Sciatic nerve (tissue), 2 donors: ENCODE results near the gene GPC6. TPM values are rescaled to one million over a fixed set of nuclear protein-coding genes. Genes with fewer than 3 reads are reported as not detected.

Experiments
- ATAC-seq: fragments of 200-7000 bp; cut with Tn5 transposase; one replicate; pipeline ENCODE4 v1.9.1; 2020; ENCODE audit warnings: mild to moderate bottlenecking, moderate library complexity
- DNase-seq: peaks from one replicate; pipeline ENCODE4 v3.0.0-alpha.2; 2020; ENCODE audit warnings: low spot score
- intact Hi-C: fragments of 100-400 bp; cut with DNase I; formaldehyde crosslinking; loops from one replicate; pipeline ENCODE4 v1.14.2; 2022
- total RNA-seq: library from RNA; stranded (reverse); fragmentation: NEBNext Ultra II Directional; extraction: Animal tissue kit (Norgen Biotek cat#: 25700); gene quantifications from one replicate; pipeline ENCODE4 v1.2.1, GENCODE V29; 2021
- donor health status: DM: no; HTN: no; CAD: no.
- donor health status: DM: no; HTN: no; CAD: no.

GPC6 gene
- total RNA-seq, 1 donor from 2014 or later = 37.8 TPM

DNA sequence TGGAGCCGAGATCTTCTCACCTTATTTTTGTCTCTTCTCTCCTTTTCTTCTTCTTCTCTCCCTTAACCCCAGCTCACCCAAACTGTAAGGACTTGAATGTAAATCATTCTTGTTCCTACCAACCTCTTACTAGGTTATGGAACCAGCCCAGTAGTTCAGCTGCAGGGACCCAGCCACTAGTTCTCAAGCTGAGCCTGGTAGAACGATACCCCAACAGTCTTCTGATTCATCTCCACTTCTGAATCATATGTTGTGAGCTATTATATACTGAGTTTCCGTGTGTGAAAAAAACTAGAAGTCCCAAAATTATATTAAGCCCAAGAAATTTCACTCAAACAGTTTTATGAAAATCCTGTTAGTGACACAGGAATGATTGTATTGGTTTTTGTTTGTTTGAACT, 1185.1 kb downstream of the GPC6 start:
- ATAC-seq = no peak
- intact Hi-C loops = loop anchor here (2.0 kb wide), 1 partner anchor 173 kb away; no protein-coding TSS in a partner anchor
- no peak for DNase-seq

DNA sequence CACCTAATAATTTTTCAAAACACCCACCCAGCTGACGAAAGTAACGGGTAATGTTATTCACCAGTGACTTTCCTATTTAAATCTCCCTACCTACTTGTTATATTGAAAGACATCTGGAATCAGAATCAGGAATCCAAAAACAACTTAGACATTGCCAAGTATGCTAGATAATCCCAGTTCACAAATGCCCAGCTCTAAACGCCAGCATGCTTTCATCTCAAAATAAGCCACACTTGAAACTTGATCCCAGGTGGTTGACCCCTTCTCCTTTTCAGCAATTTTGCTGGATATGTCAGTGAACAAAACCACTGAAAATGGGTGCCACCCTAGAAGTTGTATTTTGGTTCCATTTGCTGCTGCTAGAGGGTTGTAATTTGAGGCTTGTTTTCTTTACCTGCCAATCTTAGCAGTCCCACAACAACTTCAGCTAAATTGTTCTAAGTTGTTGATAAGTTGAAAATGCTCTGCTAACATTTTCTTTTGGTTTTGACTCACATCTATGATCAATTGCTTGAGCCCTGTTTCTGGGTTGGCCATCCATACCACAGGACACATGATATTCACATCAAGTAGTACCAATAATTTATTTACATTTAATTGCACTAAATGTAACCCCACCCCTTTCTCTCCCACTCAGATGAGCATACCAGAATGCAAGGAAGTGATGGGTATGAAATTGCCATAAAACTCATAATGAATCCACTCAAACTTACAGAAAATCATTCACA, 1186.4 kb downstream of the GPC6 start:
- no peak for DNase-seq
- intact Hi-C loops = loop anchor here (2.0 kb wide), 1 partner anchor 174 kb away; no protein-coding TSS in a partner anchor
- no peak for ATAC-seq

DNA sequence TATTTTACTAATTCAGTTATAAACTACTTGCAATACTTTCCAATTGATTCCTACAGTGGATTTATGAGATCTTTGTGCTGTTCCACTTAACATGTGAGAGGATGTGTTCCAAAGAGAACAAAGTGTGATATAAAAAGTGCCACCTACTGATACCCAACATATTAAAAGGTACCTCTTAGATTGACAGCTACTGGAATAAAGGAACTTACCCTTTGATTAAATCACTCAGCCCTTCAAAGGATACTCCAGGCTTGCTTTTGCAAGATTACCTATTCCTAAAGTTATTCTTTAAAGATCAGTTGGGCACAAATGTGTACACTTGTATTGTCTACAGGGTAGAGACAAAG, 1187.0 kb downstream of the GPC6 start:
- intact Hi-C loops = loop anchor here (2.0 kb wide), 1 partner anchor 175 kb away; no protein-coding TSS in a partner anchor
- ATAC-seq (no peak), DNase-seq (no peak)

DNA sequence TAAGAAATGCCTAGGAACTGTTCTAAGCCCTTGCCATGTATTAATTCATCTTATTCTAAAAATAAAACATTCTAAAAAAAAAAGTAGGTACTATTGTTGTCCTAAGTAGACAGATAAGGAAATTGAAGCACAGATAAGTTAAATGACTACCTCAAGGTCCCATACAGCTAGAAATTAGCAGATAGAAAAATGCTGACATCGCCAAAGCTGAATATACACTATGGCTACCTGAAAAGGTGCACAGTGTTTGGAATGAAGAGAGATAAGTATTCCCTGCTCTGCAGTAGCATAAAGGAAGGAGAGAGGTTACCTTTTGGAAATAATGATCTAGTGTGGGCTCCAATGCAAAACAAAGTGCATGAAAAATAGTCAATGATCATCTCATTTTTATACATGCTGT, 1187.5 kb downstream of the GPC6 start:
- intact Hi-C loops = no loop called here
- ATAC-seq (no peak), DNase-seq (no peak)

DNA sequence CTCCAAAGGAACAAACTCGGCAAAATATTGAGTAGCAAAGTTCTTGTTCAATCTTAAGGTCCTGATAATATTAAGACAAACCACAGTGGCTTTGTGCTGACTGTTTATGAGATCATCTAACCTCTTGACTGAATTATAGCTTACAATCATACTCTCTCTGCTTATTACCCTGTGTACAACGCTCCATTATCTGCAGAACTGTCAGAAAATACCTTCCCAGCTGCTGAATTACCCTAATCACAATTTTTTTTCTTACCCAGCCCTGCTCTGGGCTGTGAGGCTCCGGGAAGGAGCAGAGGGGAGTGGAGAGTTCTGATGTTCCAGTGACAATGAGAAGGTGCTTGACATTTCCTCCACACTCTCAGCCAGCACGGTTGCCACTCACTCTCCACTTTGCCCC, 1188.1 kb downstream of the GPC6 start:
- intact Hi-C loops = no loop called here
- ATAC-seq = no peak

DNA sequence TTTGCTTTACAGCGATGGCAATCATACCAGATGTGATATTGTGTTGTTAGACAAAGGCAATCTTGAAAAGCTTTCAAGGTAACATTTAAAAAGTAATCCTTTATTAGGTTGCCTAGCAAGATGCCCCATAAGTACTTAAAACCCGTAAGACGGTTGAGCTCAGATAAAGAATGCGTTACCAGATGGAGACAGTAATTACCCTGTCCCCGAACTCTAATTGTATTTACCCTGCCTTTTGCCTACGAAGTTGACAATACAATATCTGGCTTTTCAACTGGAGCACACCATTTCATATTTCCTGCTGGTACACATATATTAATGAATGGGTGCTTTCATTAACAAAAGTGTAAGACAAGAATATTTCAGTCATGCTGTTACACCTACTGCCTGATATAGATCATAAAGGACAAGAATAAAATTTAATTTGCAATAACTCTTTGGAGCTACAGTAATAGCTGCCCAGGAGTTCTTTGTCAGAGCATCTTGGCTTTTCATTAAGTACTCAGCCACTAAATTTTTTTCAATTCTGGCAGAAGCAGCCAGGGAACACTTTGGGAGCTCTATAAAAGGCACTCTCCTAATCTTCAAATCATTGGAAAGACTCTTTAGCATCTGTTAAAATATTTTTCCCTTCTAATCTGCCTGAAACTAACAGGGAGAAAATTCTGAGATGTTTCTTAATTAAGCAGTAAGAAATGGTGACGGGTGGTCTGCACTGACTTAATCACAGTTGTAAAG, 1189.1 kb downstream of the GPC6 start:
- ATAC-seq (no peak), DNase-seq (no peak)
- intact Hi-C loops = no loop called here

More for the DNA sequence above, 1188.1 kb downstream of the GPC6 start:
- DNase-seq = no peak

DNA sequence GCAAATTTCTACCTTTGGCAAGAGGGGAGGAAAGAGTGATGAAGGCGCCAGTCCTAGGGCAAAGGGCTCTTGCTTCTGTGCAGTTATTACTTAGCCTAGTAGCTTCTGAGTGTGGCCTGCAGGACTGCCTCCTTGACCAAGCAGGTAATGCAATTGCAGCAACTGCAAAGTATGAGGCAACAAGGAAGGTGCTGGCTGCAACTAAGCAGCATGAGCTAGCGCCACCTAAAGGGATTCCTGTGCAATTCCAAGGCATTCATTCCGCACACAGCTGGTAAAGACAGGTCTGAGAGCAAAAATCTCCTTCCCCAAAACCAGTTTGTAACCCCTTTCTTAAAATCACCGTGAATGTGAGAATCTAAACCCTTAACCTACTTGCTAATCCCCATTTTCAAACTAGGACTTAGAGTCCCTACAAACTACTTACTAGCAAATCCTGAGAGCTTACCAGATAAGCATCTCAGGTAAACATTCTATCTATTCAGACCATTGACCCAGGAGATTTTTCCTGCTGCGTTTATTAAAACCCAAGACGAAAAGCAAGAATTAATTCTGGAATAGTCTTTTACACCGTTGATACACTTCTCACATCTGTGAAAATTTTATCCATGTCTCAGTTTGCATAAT, 1190.0 kb downstream of the GPC6 start:
- no peak for ATAC-seq
- no peak for DNase-seq
- intact Hi-C loops = no loop called here

DNA sequence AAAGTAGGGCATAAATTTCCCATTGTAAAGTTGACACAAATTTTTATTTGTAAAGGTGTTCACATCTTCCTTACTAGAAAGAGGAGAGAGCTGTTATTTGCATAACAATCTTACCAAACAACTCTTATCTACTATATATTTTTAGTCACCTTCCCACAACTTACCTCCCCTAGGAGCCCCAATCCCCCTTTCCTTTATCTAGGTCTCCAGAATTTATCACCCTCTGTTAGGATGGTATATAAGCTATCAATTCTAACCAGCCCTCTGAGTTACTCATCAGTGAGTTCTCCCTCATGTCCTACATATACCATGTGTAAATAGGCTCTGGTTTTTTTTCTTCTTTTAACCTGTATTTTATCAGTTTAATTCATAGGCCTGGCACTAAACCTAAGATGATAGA, 1190.7 kb downstream of the GPC6 start:
- intact Hi-C loops = no loop called here
- DNase-seq (no peak), ATAC-seq (no peak)

DNA sequence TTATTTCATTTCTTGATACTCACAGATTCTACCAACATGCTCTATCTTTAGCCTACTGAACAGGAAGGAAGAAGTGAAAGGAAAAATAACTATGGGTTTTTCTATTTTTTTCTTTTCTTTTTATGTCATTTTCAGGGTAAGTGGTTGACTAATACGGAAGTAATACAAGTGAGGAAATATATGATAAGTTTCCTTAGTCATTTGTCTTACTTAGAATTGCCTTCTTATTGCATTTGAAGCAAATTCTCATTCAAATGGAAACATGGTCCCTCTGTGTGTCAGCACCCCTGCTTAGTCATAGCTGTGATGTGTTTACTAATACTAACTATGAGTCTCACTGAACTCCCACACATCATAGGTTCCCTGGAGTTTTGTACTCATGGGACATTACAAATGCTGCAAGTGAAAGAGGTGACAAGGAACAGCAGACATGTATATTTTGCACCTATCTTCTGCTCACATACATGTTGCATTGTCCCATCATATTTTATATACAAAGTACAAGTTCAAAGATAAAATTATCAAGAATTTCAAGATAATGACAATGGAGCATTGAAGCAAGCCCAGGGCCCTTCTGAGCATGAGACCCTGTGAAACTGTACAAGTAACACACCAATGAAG, 1192.8 kb downstream of the GPC6 start:
- ATAC-seq (no peak), DNase-seq (no peak)
- intact Hi-C loops = no loop called here

DNA sequence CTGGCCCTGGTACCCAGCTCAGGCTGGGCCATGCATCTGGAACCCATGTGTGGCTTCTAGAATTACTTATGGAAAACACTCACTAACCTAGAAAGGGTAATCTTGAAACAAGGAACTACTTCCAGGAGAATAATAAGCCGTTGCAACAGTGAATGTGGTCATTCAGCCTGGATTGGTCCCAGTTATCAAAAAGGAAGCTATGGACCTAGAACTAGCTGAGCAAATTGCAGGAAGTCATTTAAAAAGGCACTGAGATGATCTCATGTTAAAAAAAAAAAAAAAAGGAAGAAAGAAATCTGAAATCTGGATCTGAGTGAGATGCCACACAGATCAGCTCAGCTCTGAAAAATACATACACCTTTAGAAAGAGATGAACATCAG, 1193.3 kb downstream of the GPC6 start:
- ATAC-seq (no peak), DNase-seq (no peak)
- intact Hi-C loops = no loop called here

DNA sequence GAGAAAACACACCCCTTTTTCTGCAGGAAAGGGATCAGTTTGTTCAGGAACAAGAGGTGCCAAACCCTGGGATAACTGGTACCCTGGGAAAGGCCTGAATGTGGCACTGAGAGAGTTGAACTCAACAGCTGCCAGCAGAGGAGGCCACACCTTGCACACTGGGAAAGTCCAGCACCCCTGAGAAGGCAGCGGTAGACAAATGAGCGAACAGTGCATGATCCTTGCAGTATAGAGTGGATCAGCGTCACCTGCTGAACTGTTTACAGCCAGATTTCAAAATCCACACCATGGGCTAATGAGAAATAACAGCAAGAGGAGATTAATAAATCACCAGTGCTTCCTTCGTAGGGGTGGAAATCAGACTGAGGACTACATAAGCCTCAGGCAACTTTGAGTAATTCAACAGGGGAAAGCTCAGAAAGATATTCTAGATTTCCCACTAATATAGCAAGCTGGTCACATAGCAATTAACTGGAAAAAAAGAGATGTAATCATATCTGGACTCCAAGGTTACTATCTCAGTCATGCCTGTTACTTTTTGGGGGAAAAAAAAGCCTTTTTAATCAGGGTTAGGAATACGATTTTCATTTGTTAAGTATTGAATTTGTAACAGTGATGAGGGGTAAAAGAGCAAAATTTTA, 1200.8 kb downstream of the GPC6 start:
- DNase-seq (no peak), ATAC-seq (no peak)
- intact Hi-C loops = loop anchor here (5.0 kb wide), 1 partner anchor 1930 kb away; no protein-coding TSS in a partner anchor

DNA sequence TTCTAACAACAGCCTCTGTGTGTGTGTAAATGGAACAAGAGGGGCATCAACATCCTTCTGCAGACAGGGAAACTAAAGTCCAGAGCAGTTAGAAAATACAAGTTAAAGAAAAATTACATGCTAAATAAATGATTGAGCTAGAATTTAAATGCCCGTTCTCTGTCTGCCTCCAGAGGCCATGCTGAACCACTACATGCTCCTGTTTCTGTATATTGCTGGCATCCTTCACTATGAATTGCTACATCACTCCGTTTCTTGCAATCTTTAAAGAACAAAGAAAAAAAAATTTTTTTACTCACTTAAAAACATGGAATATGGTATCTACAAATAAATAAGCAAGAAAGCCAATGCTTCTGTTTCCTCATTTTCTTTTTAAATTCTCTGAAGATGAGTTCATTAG, 1205.0 kb downstream of the GPC6 start:
- intact Hi-C loops = loop anchor here (10.0 kb wide), 1 partner anchor 183 kb away; no protein-coding TSS in a partner anchor
- DNase-seq (no peak), ATAC-seq (no peak)

DNA sequence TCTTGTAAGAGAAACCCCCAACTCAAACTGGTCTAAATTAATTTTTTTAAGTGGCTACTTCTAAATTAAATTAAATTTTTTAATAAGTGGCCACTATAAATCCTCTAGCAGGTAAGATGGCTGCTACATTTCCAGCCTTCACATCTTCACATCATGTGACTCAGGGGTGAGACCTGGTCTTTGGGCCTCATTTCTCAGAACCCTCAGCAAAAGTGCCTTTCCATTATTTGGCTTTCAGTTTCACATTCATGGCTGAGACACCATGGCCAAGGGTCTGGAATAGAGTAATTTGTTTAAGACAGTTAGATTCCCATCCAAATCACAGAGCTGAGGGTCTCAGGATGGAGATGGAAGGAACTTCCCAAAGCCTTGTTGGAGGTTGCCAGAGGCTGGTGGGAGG, 1205.4 kb downstream of the GPC6 start:
- no peak for DNase-seq
- no peak for ATAC-seq
- intact Hi-C loops = loop anchor here (10.0 kb wide), 1 partner anchor 183 kb away; no protein-coding TSS in a partner anchor

DNA sequence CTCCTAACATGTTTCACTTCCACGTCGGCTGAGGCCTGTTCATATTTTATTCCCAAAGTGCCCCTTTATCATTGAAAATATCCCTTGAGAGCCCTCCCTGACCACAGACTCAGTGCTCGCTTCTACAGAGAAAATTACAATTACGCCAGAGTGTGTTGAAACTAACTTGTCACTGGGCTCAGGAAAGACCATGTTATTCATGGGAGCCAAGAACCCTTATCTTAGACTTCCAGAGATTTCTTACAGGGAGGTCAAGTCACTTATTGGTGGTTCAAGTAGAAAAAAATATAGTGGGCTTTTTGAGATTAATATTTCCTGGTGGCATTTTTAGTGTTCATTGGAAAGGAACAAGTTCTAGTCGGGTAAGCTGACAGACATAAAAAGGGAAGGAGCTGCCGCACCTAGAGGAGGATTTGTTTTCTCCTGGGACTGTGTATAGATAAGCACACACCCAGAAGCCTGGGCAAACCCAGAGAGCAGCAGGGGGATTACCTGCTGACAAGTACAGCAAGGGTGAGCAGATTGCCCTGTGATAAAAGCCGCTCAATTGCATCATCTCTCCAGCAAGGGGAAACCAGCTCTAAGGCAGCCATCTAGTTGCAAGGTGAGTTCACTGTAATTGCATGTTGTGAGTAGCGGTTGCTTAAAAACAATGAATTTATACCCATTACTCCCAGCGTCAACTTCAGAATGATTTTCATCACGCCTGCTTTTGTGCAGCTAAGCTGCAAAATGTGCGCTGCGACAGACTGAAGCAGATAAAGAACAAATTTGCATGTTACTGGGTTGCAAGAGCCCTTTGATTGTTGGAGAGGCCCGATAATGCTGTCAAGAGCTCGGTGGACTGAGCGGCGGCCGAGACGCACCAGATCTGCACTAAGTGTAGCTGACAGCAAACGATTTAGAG, 1206.7 kb downstream of the GPC6 start:
- ATAC-seq = no peak
- DNase-seq = no peak
- intact Hi-C loops = loop anchor here (10.0 kb wide), 1 partner anchor 181 kb away; no protein-coding TSS in a partner anchor

DNA sequence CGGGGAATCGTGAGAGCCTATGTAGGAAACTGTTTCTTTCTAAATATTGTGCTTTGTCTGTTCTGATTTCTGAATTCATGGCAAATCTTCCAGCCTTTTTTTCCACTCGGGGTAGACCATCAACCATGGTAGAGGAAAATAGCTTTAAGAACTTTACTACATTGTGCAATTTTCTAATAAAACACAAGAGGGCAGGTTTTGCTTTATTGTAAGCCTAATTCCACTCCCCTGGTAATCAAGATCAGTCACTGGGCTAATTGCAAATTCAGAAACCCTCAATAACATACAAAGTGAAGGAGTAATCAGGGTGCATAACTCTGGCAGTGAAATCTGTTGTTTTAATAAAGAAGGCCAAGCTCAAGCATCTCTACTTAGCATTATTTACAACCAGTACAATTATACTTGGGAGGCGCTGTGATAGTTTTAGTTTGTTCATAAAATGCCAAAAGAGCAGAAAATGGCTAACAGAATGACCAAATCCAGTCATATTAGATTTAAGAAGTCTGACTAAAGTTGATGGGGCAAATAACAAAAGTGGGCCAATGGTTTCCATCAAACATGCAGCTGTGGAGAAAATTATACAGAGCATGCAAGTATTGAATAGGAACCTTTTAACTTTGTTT, 1209.1 kb downstream of the GPC6 start:
- ATAC-seq = peak; percentile 88
- no peak for DNase-seq
- intact Hi-C loops = loop anchor here (10.0 kb wide), 1 partner anchor 179 kb away; no protein-coding TSS in a partner anchor

DNA sequence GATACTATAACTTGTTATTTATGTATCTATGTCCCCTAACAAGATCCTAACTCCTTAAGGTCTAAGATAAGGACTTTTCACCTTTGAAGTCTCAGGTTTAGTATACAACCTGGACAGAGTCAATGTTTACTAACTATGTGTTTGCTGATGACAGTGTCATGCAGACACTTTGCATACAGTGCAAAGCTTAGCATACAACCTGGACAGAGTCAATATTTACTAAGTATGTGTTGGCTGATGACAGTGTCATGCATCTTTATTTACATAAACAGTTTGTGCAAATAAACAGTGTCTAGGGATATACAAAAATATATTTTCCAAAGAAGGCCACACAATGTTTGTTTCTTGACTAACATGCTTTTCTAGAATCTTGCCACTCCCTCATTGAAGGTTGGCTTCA, 1218.2 kb downstream of the GPC6 start:
- no peak for DNase-seq
- intact Hi-C loops = no loop called here
- no peak for ATAC-seq

DNA sequence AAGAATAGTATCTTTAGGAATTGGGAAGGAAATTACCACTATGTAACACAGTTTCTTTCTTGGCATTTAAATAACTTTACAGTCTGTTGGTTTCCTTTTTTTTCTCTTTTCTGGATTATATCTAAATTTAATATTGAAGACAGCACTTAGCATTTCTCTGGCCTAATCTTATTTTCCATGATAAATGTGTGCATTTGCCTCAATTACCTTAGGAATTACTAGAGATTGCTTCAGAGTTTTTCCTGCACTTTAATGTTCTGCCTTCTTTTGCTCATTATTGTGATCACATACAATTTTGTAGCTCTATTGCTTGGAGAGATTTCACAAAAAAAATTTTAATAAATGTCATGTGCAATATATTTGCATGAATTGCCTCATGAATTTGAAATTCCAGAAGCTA, 1227.7 kb downstream of the GPC6 start:
- ATAC-seq (no peak), DNase-seq (no peak)
- intact Hi-C loops = no loop called here

DNA sequence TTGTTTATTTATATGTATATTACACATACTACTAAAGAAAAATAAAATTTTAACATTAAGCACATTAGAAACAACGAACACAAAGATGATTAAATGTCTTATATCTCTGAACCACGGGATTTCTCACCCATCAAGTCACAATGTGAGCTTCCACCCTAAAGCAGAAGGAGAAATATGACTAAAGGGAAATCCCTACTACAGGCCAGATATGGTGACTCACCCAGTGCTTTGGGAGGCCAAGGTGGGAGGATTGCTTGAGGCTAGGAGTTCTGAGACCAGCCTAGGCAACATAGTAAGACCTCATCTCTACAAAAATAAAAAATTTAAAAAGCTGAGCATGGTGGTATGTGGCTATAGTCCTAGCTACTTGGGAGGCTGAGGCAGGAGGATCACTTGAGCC, 1228.3 kb downstream of the GPC6 start:
- intact Hi-C loops = no loop called here
- no peak for DNase-seq
- no peak for ATAC-seq
